ENCODE data around the gene GTF2H1. TPM values are rescaled to one million over a fixed set of nuclear protein-coding genes. Genes with fewer than 3 reads are reported as not detected.

Gene GTF2H1
- total RNA-seq, 4 donors from 2014 or later = 46.4 to 73.0 (median 53.5) TPM

- intact Hi-C loops (cut with DNase I; ENCODE audit: low total_unique reads) = no loop called here
- 66 to 87% methylated on average over 2 of the region's 2 CpGs for WGBS, 2 donors
- no peak overlapping the region for H3K4me3 ChIP-seq (ENCODE audit: low read depth, poor library complexity, severe bottlenecking)
- DNase-seq (ENCODE audit: low spot score in 2 of 2) = no peak
- TF ChIP-seq POLR2A (IDR thresholded peaks at IDR 0.05) = no peak
- TF ChIP-seq CTCF (IDR thresholded peaks at IDR 0.05) = no peak
Measured at GRCh38 chr11:18308242-18308641, 14.1 kb upstream of the GTF2H1 start.

GRCh38 chr11:18309691-18310090, 12.7 kb upstream of the GTF2H1 start:
- no peak for DNase-seq (ENCODE audit: low spot score in 2 of 2)
- intact Hi-C loops (cut with DNase I; ENCODE audit: low total_unique reads) = no loop called here
- WGBS, 2 donors = 93 to 98% methylated on average over 5 of the region's 5 CpGs

GRCh38 chr11:18310800-18311340, 11.5 kb upstream of the GTF2H1 start:
- no peak overlapping the region for H3K4me3 ChIP-seq (ENCODE audit: low read depth, poor library complexity, severe bottlenecking)
- DNase-seq (ENCODE audit: low spot score in 2 of 2) = no peak
- WGBS, 2 donors = 70 to 74% methylated on average over 6 of the region's 6 CpGs
- intact Hi-C loops (cut with DNase I; ENCODE audit: low total_unique reads) = no loop called here
- TF ChIP-seq POLR2A (IDR thresholded peaks at IDR 0.05) (no peak), CTCF (IDR thresholded peaks at IDR 0.05) (no peak)

More at GRCh38 chr11:18309691-18310090, 12.7 kb upstream of the GTF2H1 start:
- TF ChIP-seq CTCF (IDR thresholded peaks at IDR 0.05) (no peak), POLR2A (IDR thresholded peaks at IDR 0.05) (no peak)
- H3K4me3 ChIP-seq (ENCODE audit: low read depth, poor library complexity, severe bottlenecking) = no peak overlapping the region

- intact Hi-C loops (cut with DNase I; ENCODE audit: low total_unique reads) = no loop called here
- DNase-seq (ENCODE audit: low spot score in 2 of 2) = no peak
- TF ChIP-seq POLR2A (IDR thresholded peaks at IDR 0.05) (no peak), CTCF (IDR thresholded peaks at IDR 0.05) (no peak)
- 31 to 32% methylated on average over 3 of the region's 3 CpGs for WGBS, 2 donors
- no peak overlapping the region for H3K4me3 ChIP-seq (ENCODE audit: low read depth, poor library complexity, severe bottlenecking)
Measured at GRCh38 chr11:18312012-18312411, 10.4 kb upstream of the GTF2H1 start.

GRCh38 chr11:18312663-18313420, 9.5 kb upstream of the GTF2H1 start:
- WGBS, 2 donors = 32 to 47% methylated on average over 2 of the region's 2 CpGs
- intact Hi-C loops (cut with DNase I; ENCODE audit: low total_unique reads) = no loop called here
- no peak for DNase-seq (ENCODE audit: low spot score in 2 of 2)
- no peak for TF ChIP-seq CTCF (IDR thresholded peaks at IDR 0.05)
- no peak for TF ChIP-seq POLR2A (IDR thresholded peaks at IDR 0.05)
- no peak overlapping the region for H3K4me3 ChIP-seq (ENCODE audit: low read depth, poor library complexity, severe bottlenecking)
